ENCODE measurements around the gene CCDC13.

CCDC13 gene

GRCh38 chr3:42795621-42796181, 22.6 kb upstream of the CCDC13 start:
- no peak for DNase-seq

- DNase-seq: no peak
These were observed 17.7 kb upstream of the CCDC13 start for GRCh38 chr3:42790714-42791229.

- DNase-seq: no peak
These were observed 13.6 kb upstream of the CCDC13 start for GRCh38 chr3:42786631-42787030.

GRCh38 chr3:42786212-42786611, 13.2 kb upstream of the CCDC13 start:
- DNase-seq: no peak

GRCh38 chr3:42780892-42781700, 8.0 kb upstream of the CCDC13 start:
- DNase-seq: no peak

- no peak for DNase-seq
These were observed 7.3 kb upstream of the CCDC13 start for GRCh38 chr3:42780398-42780797.

- DNase-seq: no peak
These were observed 5.6 kb upstream of the CCDC13 start for GRCh38 chr3:42778644-42779043.

GRCh38 chr3:42773409-42773751, 327 bp upstream of the CCDC13 start:
- DNase-seq: no peak

- no peak for DNase-seq
These were observed 1.8 kb downstream of the CCDC13 start for GRCh38 chr3:42771271-42771670.

GRCh38 chr3:42769477-42770131, 3.4 kb downstream of the CCDC13 start:
- no peak for DNase-seq

GRCh38 chr3:42764561-42765295, 8.3 kb downstream of the CCDC13 start:
- DNase-seq: no peak

- no peak for DNase-seq
These were observed 8.9 kb downstream of the CCDC13 start for GRCh38 chr3:42764115-42764514.

- no peak for DNase-seq
These were observed 10.0 kb downstream of the CCDC13 start for GRCh38 chr3:42763021-42763420.

- DNase-seq: no peak
These were observed 10.9 kb downstream of the CCDC13 start for GRCh38 chr3:42762046-42762724.

GRCh38 chr3:42758126-42758525, 14.9 kb downstream of the CCDC13 start:
- no peak for DNase-seq

- no peak for DNase-seq
These were observed 16.3 kb downstream of the CCDC13 start for GRCh38 chr3:42756681-42757213.

GRCh38 chr3:42755681-42756578, 17.1 kb downstream of the CCDC13 start:
- no peak for DNase-seq

GRCh38 chr3:42753757-42754156, 19.3 kb downstream of the CCDC13 start:
- no peak for DNase-seq

- no peak for DNase-seq
These were observed 20.1 kb downstream of the CCDC13 start for GRCh38 chr3:42752961-42753360.

- no peak for DNase-seq
These were observed 20.6 kb downstream of the CCDC13 start for GRCh38 chr3:42752441-42752840.

GRCh38 chr3:42751609-42752008, 21.4 kb downstream of the CCDC13 start:
- DNase-seq: no peak
